GM10248 (cell line): Measurements from ENCODE around the gene MAML3.

ENCODE experiments used
- CTCF ChIA-PET: fragments of 300-600 bp; sonication (Branson Sonifier 250); formaldehyde crosslinking; extraction: SDS; loops from one replicate; lab custom pipeline; 2021; ENCODE audit warnings: antibody characterized with exemption; lab: Yijun Ruan, JAX
- POLR2A ChIA-PET: fragments of 350-650 bp; sonication (Branson Sonifier 250); formaldehyde crosslinking; extraction: SDS; loops from one replicate; lab custom pipeline; 2020; ENCODE audit warnings: antibody characterized with exemption; lab: Yijun Ruan, JAX
- DNase-seq: peaks from one replicate; pipeline ENCODE4 v3.0.0; 2012; ENCODE audit errors: extremely low spot score
- CTCF ChIP-seq: IDR thresholded peaks from 2 replicates; pipeline ENCODE4 v1.5.1; 2012; ENCODE audit warnings: mild to moderate bottlenecking, low read depth; ENCODE audit errors: extremely low read depth, missing control alignments, control extremely low read depth

Gene MAML3

GRCh38 chr4:140144050-140144449 is 9.9 kb downstream of the MAML3 start:
- ChIA-PET CTCF (interaction anchor here (1.0 kb wide), 1 partner anchor 18 kb away, joined by 3 read pairs; no protein-coding TSS in a partner anchor), POLR2A (no interaction called here)
- no peak for DNase-seq
- TF ChIP-seq CTCF = no peak

- no peak for DNase-seq
Measured at GRCh38 chr4:140141210-140141835, 12.7 kb downstream of the MAML3 start.

GRCh38 chr4:140140566-140140965 is 13.4 kb downstream of the MAML3 start:
- DNase-seq = no peak
- TF ChIP-seq CTCF = no peak
- ChIA-PET POLR2A (no interaction called here), CTCF (no interaction called here)

More at GRCh38 chr4:140141210-140141835, 12.7 kb downstream of the MAML3 start:
- no peak for TF ChIP-seq CTCF
- CTCF ChIA-PET = interaction anchor here (0.9 kb wide), 1 partner anchor 18 kb away, joined by 4 read pairs; no protein-coding TSS in a partner anchor
- POLR2A ChIA-PET = no interaction called here

GRCh38 chr4:140138428-140138827 is 15.6 kb downstream of the MAML3 start:
- ChIA-PET POLR2A (no interaction called here), CTCF (no interaction called here)
- DNase-seq = no peak
- TF ChIP-seq CTCF = no peak

GRCh38 chr4:140137671-140138070 is 16.3 kb downstream of the MAML3 start:
- ChIA-PET CTCF (no interaction called here), POLR2A (no interaction called here)
- DNase-seq = no peak
- TF ChIP-seq CTCF = no peak

GRCh38 chr4:140136509-140136908 is 17.5 kb downstream of the MAML3 start:
- DNase-seq = no peak
- CTCF ChIA-PET = no interaction called here
- no peak for TF ChIP-seq CTCF
- POLR2A ChIA-PET = no interaction called here
